ENCODE data around the gene MTSS2. TPM values are rescaled to one million over a fixed set of nuclear protein-coding genes. Genes with fewer than 3 reads are reported as not detected.

MTSS2 gene
- total and polyA plus RNA-seq, 8 donors: 5.8 to 50.7 (median 21.2) TPM

GRCh38 chr16:70681382-70682238 is 4.2 kb downstream of the MTSS2 start:
- WGBS, 5 donors: 49 to 61% (median 54%) methylated on average over 8 to 13 of the region's 13 CpGs
- peak in 1 of 2 donors; percentile 69 for DNase-seq

GRCh38 chr16:70680495-70681381 is 5.1 kb downstream of the MTSS2 start:
- Histone ChIP-seq H3K36me3 (peaks cover 26 to 42% (median 41%) of the 10 kb centered on the region in 4 donors), H3K4me3 (peak overlapping the region in 1 of 4 donors; percentile 0), H3K27me3 (peaks cover 0 to 11% (median 0%) of the 10 kb centered on the region in 3 donors), H3K27ac (peak overlapping the region in 4 of 5 donors; percentile 64 to 95 (median 84)), H3K4me1 (peaks cover 50 to 60% (median 55%) of the 10 kb centered on the region in 4 donors), H3K9me3 (no peaks in the 10 kb centered on the region)
- intact Hi-C loops (cut with DNase I; ENCODE audit: low total_unique reads): no loop called here
- DNase-seq: no peak
- TF ChIP-seq POLR2AphosphoS5 (IDR thresholded peaks at IDR 0.05): no peak
- TF ChIP-seq EP300 (IDR thresholded peaks at IDR 0.05): no peak
- TF ChIP-seq CTCF (IDR thresholded peaks at IDR 0.05): no peak
- no peak for TF ChIP-seq POLR2A (IDR thresholded peaks at IDR 0.05)
- WGBS, 5 donors: 60 to 74% (median 73%) methylated on average over 9 to 18 of the region's 18 CpGs

More at GRCh38 chr16:70681382-70682238, 4.2 kb downstream of the MTSS2 start:
- Histone ChIP-seq H3K9me3 (no peaks in the 10 kb centered on the region), H3K36me3 (peaks cover 26 to 33% (median 32%) of the 10 kb centered on the region in 4 donors), H3K4me1 (peaks cover 55 to 67% (median 61%) of the 10 kb centered on the region in 4 donors), H3K27ac (peak overlapping the region in 4 of 5 donors; percentile 64 to 95 (median 84)), H3K4me3 (peak overlapping the region in 3 of 4 donors; percentile 0 to 3 (median 1)), H3K27me3 (peaks cover 0 to 11% (median 0%) of the 10 kb centered on the region in 3 donors)
- TF ChIP-seq POLR2A (IDR thresholded peaks at IDR 0.05) (no peak), POLR2AphosphoS5 (IDR thresholded peaks at IDR 0.05) (no peak), CTCF (IDR thresholded peaks at IDR 0.05) (no peak), EP300 (IDR thresholded peaks at IDR 0.05) (no peak)
- intact Hi-C loops (cut with DNase I; ENCODE audit: low total_unique reads): no loop called here

- 61 to 84% (median 79%) methylated on average over 40 to 80 of the region's 80 CpGs for WGBS, 5 donors
- Histone ChIP-seq H3K4me1 (peaks cover 46 to 54% (median 50%) of the 10 kb centered on the region in 4 donors), H3K4me3 (no peak overlapping the region), H3K9me3 (no peaks in the 10 kb centered on the region), H3K27me3 (peaks cover 0 to 5% (median 0%) of the 10 kb centered on the region in 3 donors), H3K36me3 (peaks cover 26 to 50% (median 49%) of the 10 kb centered on the region in 4 donors), H3K27ac (peak overlapping the region in 4 of 5 donors; percentile 64 to 95 (median 84))
- peak in 1 of 2 donors; percentile 72 for DNase-seq
- TF ChIP-seq CTCF (IDR thresholded peaks at IDR 0.05) (peak in 3 of 7 experiments; percentile 38 to 69 (median 62)), POLR2A (IDR thresholded peaks at IDR 0.05) (no peak)
- intact Hi-C loops (cut with DNase I; ENCODE audit: low total_unique reads): no loop called here
Observed at GRCh38 chr16:70679671-70680494, 6.0 kb downstream of the MTSS2 start.

All from stomach (tissue), 9 donors.